BE2C (cell line): Measurements from ENCODE around the gene PIP4K2A.

Experiments used
- DNase-seq: peaks from one replicate; pipeline ENCODE4 v3.0.0-alpha.2; 2020
- H3K27me3 ChIP-seq: fragments of 250-450 bp; sonication (Bioruptor Pico); 2 replicates; pipeline ENCODE4 v1.5.1; 2020; ENCODE audit warnings: mild to moderate bottlenecking
- H3K36me3 ChIP-seq: fragments of 250-450 bp; sonication (Bioruptor Pico); 2 replicates; pipeline ENCODE4 v1.5.1; 2020; ENCODE audit warnings: mild to moderate bottlenecking
- H3K4me1 ChIP-seq: fragments of 250-450 bp; sonication (Bioruptor Pico); 2 replicates; pipeline ENCODE4 v1.5.1; 2020
- H3K4me3 ChIP-seq: 2 replicates; pipeline ENCODE4 v1.5.1; 2011; ENCODE audit warnings: low read depth, low read length
- H3K9me3 ChIP-seq: fragments of 250-450 bp; sonication (Bioruptor Pico); 2 replicates; pipeline ENCODE4 v1.5.1; 2020
- CTCF ChIP-seq: IDR thresholded peaks from 2 replicates; pipeline ENCODE4 v1.5.1; 2012; ENCODE audit warnings: mild to moderate bottlenecking, low read depth, low read length

The PIP4K2A gene

GRCh38 chr10:22568928-22569327 lies 145.4 kb downstream of the PIP4K2A start:
- no peaks in the 10 kb centered on the region for H3K9me3 ChIP-seq
- H3K36me3 ChIP-seq = peaks cover 6% of the 10 kb centered on the region; the same call in 1 of the 2 replicates
- no peak for TF ChIP-seq CTCF
- H3K27me3 ChIP-seq = no peaks in the 10 kb centered on the region
- no peak for DNase-seq
- H3K4me1 ChIP-seq = no peaks in the 10 kb centered on the region
- H3K4me3 ChIP-seq = no peak overlapping the region

DNA sequence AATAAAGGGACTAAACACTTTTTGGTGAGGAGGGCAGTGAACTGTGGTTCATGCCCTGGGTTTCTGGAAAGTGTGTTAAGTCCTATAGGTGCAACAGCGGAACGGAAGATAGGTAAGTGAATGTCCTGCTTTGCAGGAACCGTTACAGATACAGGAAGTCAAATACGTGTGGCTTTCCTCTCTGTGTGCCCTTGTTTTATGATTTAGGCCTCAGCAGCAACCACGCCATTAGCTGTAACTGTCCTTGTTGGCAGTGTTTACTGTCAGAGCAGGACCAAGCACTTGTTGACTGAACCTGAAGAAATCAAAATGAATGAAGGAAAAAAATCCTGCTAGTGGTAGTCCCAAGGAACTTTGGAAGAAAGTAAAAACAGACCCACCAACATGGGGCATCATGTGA lies 150.3 kb downstream of the PIP4K2A start:
- Histone ChIP-seq H3K4me1 (0 out of 2 replicates have a peak, but pooled peaks cover 4% of the 10 kb centered on the region), H3K36me3 (peaks cover 6% of the 10 kb centered on the region; the same call in 1 of the 2 replicates), H3K27me3 (no peaks in the 10 kb centered on the region), H3K9me3 (no peaks in the 10 kb centered on the region), H3K4me3 (no peak overlapping the region)
- no peak for TF ChIP-seq CTCF
- no peak for DNase-seq

- H3K4me1 ChIP-seq = 0 out of 2 replicates have a peak, but pooled peaks cover 4% of the 10 kb centered on the region
- no peaks in the 10 kb centered on the region for H3K27me3 ChIP-seq
Observed at GRCh38 chr10:22561909-22562308, 152.5 kb downstream of the PIP4K2A start.

GRCh38 chr10:22560913-22561239 lies 153.5 kb downstream of the PIP4K2A start:
- no peak overlapping the region for H3K4me3 ChIP-seq
- DNase-seq = no peak
- 0 out of 2 replicates have a peak, but pooled peaks cover 4% of the 10 kb centered on the region for H3K4me1 ChIP-seq
- no peaks in the 10 kb centered on the region for H3K27me3 ChIP-seq
- no peaks in the 10 kb centered on the region for H3K9me3 ChIP-seq
- no peak for TF ChIP-seq CTCF
- no peaks in the 10 kb centered on the region for H3K36me3 ChIP-seq

More at GRCh38 chr10:22561909-22562308, 152.5 kb downstream of the PIP4K2A start:
- Histone ChIP-seq H3K36me3 (no peaks in the 10 kb centered on the region), H3K4me3 (no peak overlapping the region), H3K9me3 (no peaks in the 10 kb centered on the region)
- TF ChIP-seq CTCF = no peak
- no peak for DNase-seq

GRCh38 chr10:22560096-22560912 lies 154.1 kb downstream of the PIP4K2A start:
- Histone ChIP-seq H3K36me3 (no peaks in the 10 kb centered on the region), H3K4me3 (no peak overlapping the region), H3K4me1 (0 out of 2 replicates have a peak, but pooled peaks cover 4% of the 10 kb centered on the region), H3K9me3 (no peaks in the 10 kb centered on the region), H3K27me3 (no peaks in the 10 kb centered on the region)
- no peak for TF ChIP-seq CTCF
- DNase-seq = no peak

GRCh38 chr10:22557321-22557720 lies 157.1 kb downstream of the PIP4K2A start:
- H3K36me3 ChIP-seq = no peaks in the 10 kb centered on the region
- H3K4me1 ChIP-seq = peaks cover 6% of the 10 kb centered on the region; the same call in 1 of the 2 replicates
- H3K4me3 ChIP-seq = no peak overlapping the region
- DNase-seq = no peak
- H3K9me3 ChIP-seq = no peaks in the 10 kb centered on the region
- no peaks in the 10 kb centered on the region for H3K27me3 ChIP-seq
- TF ChIP-seq CTCF = no peak
